ENCODE results near the gene TTR. TPM values are rescaled to one million over a fixed set of nuclear protein-coding genes. Genes with fewer than 3 reads are reported as not detected.

Gene TTR
- total and polyA plus RNA-seq, 2 experiments from 2014 or later: not detected

GRCh38 chr18:31603315-31603714 lies 11.6 kb downstream of the TTR start (continued):
- TF ChIP-seq ETS1 (IDR thresholded peaks at IDR 0.05): no peak
- TF ChIP-seq EZH2 (IDR thresholded peaks at IDR 0.05; ENCODE audit: low read depth, unreplicated experiment): no peak
- TF ChIP-seq POLR2AphosphoS5 (IDR thresholded peaks at IDR 0.05; ENCODE audit: low read depth): no peak
- no peak for TF ChIP-seq ZNF331 (CRISPR knock-in tag; IDR thresholded peaks at IDR 0.05; ENCODE audit: low read depth)
- TF ChIP-seq NANOG (IDR thresholded peaks at IDR 0.05; ENCODE audit: borderline replicate concordance): no peak

GRCh38 chr18:31606265-31606664 lies 14.6 kb downstream of the TTR start:
- no peak overlapping the region for H3K4me2 ChIP-seq
- Mint-ChIP-seq H3K27ac (no peak overlapping the region), H3K27me3 (ENCODE audit: insufficient read depth, low read depth, poor library complexity) (no peaks in the 10 kb centered on the region), H3K9me3 (no peaks in the 10 kb centered on the region), H3K36me3 (ENCODE audit: low read depth) (no peaks in the 10 kb centered on the region), H3K4me3 (no peak overlapping the region), H3K4me1 (peaks cover 12% of the 10 kb centered on the region; the same call in 2 of the 3 replicates)
- no peaks in the 10 kb centered on the region for H3K9me2 ChIP-seq (ENCODE audit: insufficient read depth)
- H3K27me3 ChIP-seq (ENCODE audit: insufficient read depth): no peaks in the 10 kb centered on the region
- H4K20me1 ChIP-seq (replicated peaks; ENCODE audit: insufficient read depth): no peaks in the 10 kb centered on the region
- no peak for DNase-seq (ENCODE audit: low spot score)
- no peak overlapping the region for H2AFZ ChIP-seq
- no peak overlapping the region for H3K27ac ChIP-seq (ENCODE audit: low read depth)
- no peaks in the 10 kb centered on the region for H3K36me3 ChIP-seq (ENCODE audit: insufficient read depth)
- H3K79me2 ChIP-seq (replicated peaks; ENCODE audit: insufficient read depth): no peaks in the 10 kb centered on the region
- no peak for ATAC-seq
- H3K4me1 ChIP-seq (ENCODE audit: insufficient read depth): peaks cover 3% of the 10 kb centered on the region; the same call in 1 of the 2 replicates
- H3F3A ChIP-seq (replicated peaks; ENCODE audit: low read depth): no peaks in the 10 kb centered on the region
- H3K4me3 ChIP-seq: no peak overlapping the region
- TF ChIP-seq NANOG (IDR thresholded peaks at IDR 0.05; ENCODE audit: borderline replicate concordance) (no peak), EZH2 (IDR thresholded peaks at IDR 0.05; ENCODE audit: low read depth, unreplicated experiment) (no peak), ZNF331 (CRISPR knock-in tag; IDR thresholded peaks at IDR 0.05; ENCODE audit: low read depth) (no peak), EZH2phosphoT487 (IDR thresholded peaks at IDR 0.05; ENCODE audit: unreplicated experiment) (no peak), POLR2AphosphoS5 (IDR thresholded peaks at IDR 0.05; ENCODE audit: low read depth) (no peak), CTCF (conservative IDR thresholded peaks at IDR 0.05; ENCODE audit: low read depth in 2 of 2) (no peak), ZNF114 (CRISPR knock-in tag; IDR thresholded peaks at IDR 0.05) (no peak), REST (IDR thresholded peaks at IDR 0.05; ENCODE audit: unreplicated experiment) (no peak), STAT1 (IDR thresholded peaks at IDR 0.05; ENCODE audit: unreplicated experiment) (no peak), ZNF462 (CRISPR knock-in tag; IDR thresholded peaks at IDR 0.05) (no peak), CREB1 (CRISPR knock-in tag; IDR thresholded peaks at IDR 0.05; ENCODE audit: low read depth) (no peak), JUNB (IDR thresholded peaks at IDR 0.05; ENCODE audit: unreplicated experiment) (no peak)
